Cortex of kidney (tissue), 1 donor: Measurements from ENCODE around the gene ZPR1.

Experiments
- DNase-seq: peaks from one replicate; lab custom pipeline; 2025; lab: John Stamatoyannopoulos, UW

ZPR1 gene

DNA sequence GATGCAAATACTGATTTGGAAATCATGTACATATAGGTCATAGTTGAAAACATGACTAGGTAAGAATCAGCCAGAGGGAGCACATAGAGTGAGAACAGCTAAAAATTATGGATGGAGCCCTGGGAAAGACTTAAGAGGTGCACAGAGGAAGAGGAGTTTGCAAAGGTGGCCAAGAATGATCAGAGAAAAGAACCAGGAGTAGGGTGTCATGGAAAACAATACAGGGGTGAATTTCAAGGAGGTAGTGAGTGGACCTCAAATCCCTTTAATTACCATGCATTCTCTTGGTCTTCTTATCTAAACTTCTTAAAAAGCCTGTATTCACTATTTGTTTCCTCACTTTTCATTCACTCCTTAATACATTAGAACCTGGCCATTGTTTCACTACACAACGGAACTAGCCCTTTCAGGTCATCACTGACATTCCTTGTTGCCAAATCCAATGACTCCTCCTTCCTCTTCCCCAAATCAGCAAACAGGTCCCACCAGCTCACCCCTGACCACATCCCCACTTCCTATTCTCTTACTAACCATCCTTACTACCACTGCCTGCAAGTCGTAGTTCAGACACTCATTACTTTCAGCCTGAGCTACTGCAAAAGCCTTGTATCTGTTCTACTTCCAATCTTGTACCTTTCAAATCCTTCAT lies 37.6 kb downstream of the ZPR1 start:
- DNase-seq: no peak

DNA sequence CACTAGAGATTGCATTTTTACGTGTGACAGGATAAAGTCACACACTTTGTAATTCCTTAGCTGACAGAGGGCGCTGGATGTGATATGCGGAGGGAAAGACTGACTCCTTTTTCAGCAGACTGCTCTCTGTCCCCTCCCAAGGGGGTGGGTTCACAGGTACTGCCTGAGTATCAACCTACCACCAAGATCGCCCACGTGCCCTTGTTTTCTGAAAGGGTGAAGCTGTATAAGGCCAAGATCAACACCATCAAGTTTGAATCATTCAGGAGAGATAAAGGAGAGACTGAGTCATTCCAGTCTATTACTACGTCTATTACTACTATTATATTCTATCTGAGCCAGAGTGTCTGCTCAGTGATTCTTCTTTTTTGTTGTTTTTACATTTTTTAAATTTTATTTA lies 45.7 kb downstream of the ZPR1 start:
- DNase-seq: no peak

DNA sequence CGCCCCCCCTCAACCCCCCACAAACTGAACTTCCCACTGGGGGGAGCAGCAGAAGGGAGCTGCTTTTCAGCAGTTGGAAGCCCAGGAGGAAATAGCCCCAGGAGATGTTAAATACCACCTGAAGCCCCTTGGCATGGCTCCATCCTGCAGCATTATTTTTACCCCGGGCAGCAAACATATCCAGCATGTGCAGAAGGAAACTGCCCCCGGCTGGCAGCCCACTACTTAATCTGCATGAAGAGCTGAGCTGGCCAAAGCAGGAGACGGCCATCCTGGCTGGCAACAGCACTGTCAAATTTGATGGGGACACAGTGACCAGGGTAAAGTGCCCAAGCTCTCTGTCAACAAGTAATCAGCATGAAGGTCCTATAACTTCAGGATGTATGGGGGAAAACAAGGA lies 47.1 kb downstream of the ZPR1 start:
- no peak for DNase-seq

DNA sequence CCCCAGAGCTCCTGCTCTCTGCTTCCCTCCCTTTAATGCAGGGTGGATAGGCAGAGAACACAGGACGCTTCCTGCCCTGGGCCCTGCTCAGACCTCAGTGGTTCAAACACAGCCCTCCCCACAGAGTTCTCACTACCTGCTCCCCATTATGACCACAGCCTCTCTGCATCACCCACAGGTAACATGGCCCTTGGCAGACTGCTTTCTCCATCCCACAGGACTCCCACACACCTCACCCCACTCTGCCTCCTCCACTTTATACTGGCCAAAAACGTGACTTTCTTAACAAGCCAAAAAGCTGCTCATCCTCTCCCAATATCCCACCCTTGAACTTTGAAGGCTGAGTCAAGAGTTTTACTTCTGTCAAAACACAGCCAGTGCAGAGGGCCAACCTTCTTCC lies 48.8 kb downstream of the ZPR1 start:
- DNase-seq: no peak

DNA sequence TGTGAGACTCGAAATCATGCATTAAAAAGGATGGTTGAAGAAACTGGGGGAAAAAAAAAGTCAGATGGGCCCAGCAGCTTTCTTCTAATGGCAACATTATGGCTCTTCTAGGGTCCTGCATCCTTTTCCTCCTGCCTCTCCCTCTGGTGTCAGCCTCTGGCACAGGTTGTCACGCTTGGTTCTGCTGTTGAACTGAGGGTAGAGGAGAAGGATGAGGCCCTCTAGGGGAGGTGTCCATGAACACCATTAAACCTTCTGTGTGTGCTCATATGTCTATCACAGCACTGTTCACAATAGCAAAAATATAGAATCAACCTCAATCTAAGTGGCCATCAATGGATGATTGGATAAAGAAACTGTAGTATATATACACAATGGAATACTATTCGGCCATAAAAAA lies 51.1 kb downstream of the ZPR1 start:
- no peak for DNase-seq

DNA sequence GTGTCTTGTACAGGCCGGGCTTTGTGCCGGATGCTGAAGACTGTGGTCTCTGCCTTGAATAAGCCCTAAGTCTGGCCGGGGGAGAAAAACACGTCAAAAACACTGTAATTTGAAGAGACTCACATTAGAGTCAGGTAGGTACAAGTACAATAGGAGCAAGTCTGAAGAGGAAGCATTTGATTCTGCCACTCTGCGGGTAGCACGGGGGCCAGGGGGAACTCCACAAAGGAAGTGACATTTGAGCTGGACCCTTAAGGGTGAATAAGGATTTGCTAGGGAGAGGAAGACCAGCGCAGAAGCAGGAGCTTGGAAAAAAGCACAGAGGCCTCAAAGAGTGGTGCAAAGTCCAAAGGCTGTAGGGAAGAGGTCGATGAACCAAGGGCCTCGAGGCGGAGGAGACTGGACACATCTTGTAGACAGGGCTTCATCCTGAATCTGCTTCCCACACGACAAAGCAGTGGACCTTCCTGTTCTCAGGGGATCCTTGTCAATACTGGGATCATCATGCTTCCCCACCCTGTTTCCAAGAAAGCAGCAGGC lies 53.8 kb downstream of the ZPR1 start:
- DNase-seq: no peak

DNA sequence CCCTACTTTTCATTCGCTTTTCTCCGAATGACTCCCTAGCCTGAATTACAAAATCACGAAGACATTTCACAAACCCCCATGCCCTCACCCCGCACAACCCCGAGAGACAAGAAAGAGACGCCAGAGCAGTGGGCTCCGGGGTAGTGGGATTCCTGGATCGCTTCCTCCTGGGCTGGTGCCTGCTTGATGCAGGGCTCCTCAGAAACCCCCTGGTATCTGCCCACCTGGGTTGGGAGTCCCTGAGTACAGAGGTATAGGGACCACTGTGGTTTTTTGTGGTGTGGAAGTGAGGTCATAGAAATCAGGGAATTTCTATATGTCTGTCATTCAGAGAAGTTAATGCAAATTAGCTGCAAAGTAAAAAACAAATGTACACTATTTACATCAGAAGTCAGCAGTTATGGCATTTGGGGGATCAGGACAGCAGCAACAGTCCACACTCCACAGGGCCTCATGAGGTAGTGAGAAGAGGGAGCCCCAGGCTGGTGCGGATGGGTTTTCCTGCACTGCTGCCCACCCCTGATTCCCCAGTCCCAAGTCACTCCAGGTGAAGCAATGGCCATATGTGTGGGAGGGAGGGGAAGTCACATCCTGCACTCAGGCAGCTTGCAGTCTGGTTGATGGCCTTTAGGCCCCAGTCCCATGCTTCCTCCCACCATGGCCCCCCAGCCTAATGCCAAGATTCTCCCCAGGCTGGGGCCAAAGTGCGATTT lies 54.6 kb downstream of the ZPR1 start:
- no peak for DNase-seq

DNA sequence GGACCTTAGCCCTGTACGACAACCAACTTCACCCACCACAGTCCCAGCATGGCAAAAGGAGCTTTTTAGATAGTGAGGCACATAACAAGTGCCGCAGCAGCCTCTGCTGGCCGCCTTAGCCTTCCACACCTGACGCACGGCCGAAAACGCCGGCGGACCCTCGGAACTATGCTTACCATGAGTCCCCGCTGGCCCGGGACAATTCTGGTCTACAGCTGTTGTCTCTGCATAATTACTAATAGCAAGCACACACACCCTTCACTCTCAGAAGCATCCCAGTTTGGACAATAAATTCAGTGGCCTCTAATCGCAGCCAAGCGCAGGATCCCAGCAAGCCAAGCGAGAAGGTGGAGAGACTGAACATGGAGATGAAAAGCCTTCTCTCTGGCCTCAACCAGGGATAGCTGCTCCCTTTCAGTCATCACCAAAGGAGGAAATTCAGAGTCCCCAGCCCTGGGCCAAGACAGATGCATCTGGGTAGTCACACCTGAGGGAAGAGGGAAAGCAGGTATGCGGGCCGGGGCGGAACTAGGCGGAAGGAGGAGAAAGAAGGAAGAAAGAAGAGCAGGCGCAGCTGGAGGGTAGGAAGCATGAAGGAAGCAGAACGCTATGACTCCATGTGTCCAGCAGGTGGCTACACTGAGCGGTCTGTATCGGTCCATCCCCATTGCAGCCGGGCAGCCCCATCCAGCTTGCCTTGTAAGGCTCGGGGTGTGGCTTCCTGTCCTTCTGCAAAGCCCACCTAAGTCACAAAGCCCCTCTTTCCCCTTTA lies 55.4 kb downstream of the ZPR1 start:
- no peak for DNase-seq

DNA sequence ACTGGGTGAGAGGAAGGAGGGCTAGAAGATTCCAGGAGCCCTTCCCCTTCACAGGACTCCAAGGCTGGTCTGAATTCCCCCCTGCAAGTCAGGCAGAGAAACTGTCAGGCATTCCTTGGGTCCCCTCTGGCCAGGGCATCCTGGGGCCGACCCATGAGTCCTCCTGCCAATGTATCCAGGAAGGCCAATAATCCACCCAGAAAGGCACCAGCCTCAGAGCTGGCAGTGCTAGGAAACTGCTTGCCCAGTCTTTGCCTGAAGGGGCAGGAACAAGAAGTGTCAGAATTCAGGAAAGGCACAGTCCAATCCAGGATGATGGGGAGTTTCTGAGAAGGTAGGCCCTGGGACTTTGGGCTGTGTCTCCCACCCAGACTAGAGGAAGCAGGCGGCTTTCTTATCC lies 56.0 kb downstream of the ZPR1 start:
- no peak for DNase-seq

DNA sequence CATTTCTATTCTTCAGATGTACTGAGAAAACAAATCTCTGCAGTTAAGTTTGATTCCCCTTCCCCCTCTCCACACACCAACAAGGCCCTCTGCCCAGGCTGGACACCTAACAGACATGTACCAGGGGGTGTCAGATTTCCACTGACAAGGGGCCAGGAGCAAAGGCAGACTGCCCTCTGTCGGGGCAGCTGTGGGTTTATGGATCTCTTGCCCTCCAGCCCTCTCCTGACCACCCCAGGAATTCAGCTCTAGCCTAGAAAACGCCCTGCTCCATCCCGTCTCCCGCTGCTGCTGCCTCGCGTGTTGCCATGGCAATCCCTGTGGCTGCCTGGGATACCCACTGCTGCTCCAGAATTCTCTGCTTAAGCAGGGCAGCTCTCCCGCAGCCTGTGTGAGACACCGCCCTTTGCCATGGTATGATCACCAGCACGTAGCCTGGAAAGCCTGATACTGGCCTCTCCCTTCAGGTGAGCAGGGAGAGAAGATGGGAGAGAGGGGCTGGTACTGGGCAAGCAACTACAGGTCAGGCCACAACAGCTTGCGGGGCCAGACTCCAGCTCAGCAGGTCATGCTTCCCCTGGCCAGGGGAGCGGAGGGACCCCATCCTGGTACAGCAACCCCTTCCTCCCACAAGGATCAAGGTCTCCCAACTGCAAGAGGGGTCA lies 56.6 kb downstream of the ZPR1 start:
- DNase-seq: no peak

DNA sequence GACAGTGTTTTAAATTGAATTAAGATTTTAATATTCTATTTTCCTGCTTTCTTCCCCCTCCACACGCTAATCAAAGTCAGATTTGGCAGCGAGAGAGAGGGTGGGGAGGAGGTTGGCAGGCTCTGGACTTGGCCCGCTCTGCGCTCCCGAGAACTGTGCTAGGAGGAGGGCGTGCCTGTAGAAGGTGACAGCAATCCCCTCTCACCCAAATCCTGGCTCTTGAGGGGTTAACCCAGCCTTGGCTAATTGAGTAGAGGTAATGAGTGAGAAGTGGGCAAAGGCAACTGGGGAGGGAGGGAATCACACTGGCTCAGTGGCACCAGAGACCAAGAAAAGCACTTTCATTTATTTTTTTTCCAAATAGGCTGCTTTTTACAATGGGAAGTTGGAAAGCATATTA lies 57.2 kb downstream of the ZPR1 start:
- no peak for DNase-seq

DNA sequence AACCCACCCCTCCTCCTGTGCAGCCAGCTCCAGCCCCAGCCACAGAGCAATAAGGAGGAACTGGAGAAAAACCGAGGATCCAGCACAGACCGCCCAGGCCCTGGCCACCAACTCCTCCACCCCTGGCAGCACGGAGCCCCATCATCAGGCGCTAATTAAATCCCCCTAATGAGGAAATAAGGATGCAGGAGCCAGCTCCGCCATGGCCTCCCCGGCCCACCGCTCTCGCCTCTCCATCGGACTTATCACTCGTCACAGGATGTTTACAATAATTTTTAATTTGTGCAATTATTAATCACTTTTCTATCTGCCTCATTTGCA lies 57.6 kb downstream of the ZPR1 start:
- DNase-seq: no peak

DNA sequence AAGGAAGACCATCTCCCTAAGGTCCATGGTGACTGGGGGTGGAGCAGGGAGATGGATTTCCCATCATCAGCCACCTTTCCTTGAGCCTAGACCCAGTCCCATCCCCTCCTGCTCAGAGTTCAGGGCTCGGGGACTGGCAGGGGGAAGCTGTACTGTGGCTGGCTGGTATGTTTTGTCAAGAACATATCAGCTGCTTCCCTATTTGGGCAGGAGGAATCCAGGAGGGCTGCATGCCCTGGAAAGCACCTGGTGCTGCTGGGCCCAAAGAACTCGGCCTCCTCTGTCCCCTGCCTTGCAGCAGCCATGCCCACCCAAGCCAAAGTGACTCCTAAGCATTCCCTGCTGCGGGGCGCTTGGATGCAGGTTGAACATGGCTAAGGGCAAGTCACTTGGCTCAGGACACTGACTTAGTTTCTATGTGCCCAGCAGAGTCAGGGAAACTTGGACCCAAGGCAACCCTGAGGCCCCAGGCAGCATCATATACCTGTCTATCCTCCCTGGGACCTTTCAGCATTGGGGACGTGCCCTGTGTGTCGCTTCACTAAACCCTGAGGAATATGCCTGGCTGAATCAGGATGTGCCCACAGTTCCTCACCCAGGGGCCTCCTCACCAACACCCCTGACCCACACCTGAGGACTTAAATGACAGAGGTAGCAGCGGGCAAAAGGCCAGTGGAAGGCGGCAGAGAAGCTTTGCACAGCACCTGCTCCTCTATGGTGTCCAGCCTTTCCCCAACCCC lies 58.2 kb downstream of the ZPR1 start:
- DNase-seq: no peak

DNA sequence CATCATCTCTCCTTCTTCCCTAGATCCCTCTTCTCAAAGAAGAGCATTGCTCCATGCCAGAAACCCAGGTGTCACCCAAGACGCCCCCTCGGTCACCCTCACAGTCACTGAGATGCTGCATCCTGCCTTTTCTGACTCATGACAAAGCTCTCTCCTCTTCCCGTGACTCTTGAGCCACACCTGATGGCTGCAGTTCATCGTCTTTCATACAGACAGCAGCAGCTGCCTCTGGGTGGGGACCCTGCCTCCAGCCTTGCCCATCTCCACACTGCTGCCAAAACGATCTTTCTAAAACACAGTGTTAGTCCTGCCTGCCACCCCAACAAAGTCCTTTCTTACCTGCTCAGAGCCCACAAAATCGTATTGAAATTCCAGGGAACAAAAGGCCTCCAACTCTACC lies 59.8 kb downstream of the ZPR1 start:
- DNase-seq: no peak

DNA sequence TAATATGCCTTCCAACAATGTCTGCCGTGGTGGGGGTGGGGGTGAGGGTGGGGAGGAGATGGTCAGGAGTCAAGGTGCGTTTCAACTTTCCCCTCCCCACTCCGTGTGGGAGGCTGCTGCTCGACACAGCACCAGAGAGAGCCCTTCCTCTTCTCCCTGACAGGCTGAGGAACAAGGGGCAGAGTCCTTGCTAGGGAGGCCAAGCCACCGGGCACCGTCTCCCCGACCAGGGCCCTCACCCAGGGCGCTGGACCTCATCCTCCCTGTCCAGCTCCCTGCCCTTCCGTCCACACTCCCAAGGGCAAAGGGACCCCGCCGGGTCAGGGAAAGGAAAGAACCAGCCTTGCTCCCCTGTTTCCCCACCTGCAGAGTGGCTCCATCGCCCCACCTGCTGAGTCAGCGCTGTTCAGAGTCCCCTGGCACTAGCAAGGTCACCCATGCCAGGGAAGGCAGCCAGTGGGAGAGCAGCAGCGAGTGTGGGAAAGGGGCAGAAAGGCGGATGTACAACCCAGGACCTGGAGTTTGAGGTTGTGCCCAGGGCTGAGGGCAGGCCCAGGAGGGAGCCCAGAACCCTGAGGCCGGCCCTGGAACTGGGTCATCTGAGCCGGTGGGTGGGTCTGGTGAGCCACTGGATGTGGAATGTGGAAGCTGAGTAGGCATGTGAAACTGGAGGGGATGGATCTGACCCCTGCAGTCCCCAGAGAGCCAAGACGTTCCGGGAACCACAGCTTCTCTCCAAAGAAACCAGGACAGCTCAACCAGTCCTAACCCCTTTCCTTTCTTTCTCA lies 62.2 kb downstream of the ZPR1 start:
- no peak for DNase-seq

DNA sequence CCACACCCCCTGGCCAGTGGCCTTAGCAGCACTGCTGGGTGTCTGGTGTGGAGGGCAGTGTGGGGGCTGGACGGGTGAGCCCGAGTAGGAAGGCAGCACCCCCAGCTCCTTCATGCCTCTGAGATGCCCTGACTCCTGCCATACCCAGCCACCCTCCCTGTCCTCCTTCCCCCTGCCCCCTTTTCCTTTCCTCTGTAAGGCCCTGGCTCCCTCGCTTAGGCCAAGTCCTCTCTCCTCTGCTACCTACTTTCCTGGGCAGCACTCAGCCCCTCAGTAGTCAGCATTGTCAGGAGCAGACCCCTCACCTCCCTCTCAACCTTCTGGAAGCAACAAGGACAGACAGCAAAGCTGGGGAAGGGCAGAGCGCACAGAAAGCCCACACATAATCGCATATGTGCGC lies 63.0 kb downstream of the ZPR1 start:
- DNase-seq: no peak
